HEK293T (cell line): ENCODE measurements around the gene FOSB.

ENCODE experiments used
- SP1 ChIP-seq: fragments of 450-650 bp; IDR thresholded peaks from 2 replicates; pipeline ENCODE4 v1.6.1; 2017
- SUZ12 ChIP-seq: fragments of 450-650 bp; IDR thresholded peaks from 2 replicates; pipeline ENCODE4 v1.6.1; 2016; ENCODE audit warnings: mild to moderate bottlenecking
- TARDBP ChIP-seq: fragments of 450-650 bp; IDR thresholded peaks from 2 replicates; pipeline ENCODE4 v1.6.1; 2016
- ZNF384 ChIP-seq: fragments of 450-650 bp; IDR thresholded peaks from 2 replicates; pipeline ENCODE4 v1.6.1; 2016
- TF ChIP-seq, protein P1 (sequence below): fragments of 450-650 bp; IDR thresholded peaks from 2 replicates; pipeline ENCODE4 v1.6.1; 2016

DNA sequence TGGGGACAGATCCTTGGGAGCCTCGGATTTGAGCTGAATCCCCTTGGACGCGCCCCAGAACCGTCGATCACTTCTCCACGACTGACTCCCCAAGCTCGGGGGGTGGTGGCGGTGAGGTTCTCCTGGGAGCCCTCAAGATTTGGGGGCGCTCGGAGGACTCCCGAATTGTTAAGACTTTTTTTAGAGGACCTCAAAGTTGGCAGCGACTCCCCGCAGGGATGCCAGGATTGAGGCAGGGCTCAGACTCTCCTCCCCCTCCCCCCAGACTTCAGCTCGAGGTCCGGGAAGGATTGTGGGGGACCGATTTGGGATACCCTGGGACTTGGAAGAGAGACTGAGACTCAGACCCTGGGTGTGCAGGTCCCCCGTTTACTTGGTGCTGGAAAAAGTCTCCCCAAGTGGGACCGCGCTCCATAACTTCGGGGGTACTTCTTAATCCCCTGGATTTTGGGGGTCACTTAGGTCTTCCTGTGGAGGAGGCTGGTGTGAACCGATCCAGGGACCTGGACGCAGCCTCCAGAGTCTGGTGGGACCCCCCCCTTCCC, 40.1 kb downstream of the FOSB start:
- TF ChIP-seq TARDBP = no peak
- no peak for TF ChIP-seq SP1
- TF ChIP-seq ZNF384 = no peak
- no peak for TF ChIP-seq SUZ12
- TF ChIP-seq, protein P1, sequence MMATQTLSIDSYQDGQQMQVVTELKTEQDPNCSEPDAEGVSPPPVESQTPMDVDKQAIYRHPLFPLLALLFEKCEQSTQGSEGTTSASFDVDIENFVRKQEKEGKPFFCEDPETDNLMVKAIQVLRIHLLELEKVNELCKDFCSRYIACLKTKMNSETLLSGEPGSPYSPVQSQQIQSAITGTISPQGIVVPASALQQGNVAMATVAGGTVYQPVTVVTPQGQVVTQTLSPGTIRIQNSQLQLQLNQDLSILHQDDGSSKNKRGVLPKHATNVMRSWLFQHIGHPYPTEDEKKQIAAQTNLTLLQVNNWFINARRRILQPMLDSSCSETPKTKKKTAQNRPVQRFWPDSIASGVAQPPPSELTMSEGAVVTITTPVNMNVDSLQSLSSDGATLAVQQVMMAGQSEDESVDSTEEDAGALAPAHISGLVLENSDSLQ = no peak
